ENCODE measurements around the gene TTC3. TPM values are rescaled to one million over a fixed set of nuclear protein-coding genes. Genes with fewer than 3 reads are reported as not detected.

The TTC3 gene
- total RNA-seq, 1 experiment from 2014 or later = 121 TPM

DNA sequence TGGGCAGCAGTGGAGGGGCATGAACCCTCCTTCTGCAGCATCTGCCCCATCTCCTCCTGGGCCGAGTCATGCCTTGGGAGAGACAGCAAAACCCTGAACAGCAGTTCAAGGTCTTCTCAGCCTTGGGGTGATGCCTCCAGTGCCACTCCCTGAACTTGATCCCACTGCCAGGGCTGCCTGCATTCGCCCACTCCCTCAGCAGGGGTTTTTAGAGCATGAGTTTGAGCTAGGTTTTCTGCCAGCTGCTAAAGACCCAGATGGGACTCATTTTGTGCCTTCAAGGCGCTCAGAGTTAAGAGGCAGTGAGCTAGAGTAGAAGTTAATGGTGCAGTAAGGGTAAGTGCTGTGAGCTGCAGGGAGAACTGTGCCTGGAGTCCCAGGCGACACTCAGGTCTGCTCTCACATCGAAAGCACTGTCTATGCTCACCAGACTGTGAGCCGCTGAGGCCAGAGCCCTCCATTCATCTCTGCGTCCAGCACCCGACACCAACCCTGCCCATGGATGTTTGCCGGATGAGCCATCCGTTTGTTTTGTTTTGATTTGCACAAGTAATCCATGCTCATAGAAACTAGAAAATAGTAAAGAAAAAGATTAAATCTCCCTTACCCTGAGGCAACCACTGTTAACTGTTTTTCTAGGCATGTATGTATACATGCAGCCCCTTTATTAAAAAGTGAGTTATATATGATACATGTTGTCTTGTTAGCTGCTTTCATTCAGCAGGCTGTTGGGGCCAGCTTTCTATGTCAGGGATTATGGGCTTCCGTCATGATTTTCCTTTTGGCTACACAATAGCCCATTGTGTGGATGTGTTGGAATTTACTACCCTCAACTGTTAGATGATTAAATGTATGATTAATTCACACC is 126.2 kb downstream of the TTC3 start:
- Histone ChIP-seq H3K9me2 (replicated peaks; ENCODE audit: low read length) (no peaks in the 10 kb centered on the region), H3K9ac (ENCODE audit: low read length) (peak overlapping the region; percentile 49), H3K79me2 (ENCODE audit: low read length) (no peaks in the 10 kb centered on the region), H3K4me3 (ENCODE audit: low read length) (peak overlapping the region; percentile 18; the same call in 1 of the 2 replicates), H4K20me1 (ENCODE audit: low read length) (no peaks in the 10 kb centered on the region), H3K27me3 (ENCODE audit: low read length) (no peaks in the 10 kb centered on the region), H3K4me1 (ENCODE audit: insufficient read depth, low read length) (peaks cover 30% of the 10 kb centered on the region), H2AFZ (ENCODE audit: low read length) (0 out of 2 replicates have a peak overlapping the region, but pooled peaks have one; percentile 13), H3K36me3 (ENCODE audit: low read depth, low read length) (peaks cover 57% of the 10 kb centered on the region), H3K27ac (ENCODE audit: low read length) (peak overlapping the region; percentile 85), H3K4me2 (ENCODE audit: low read length) (peak overlapping the region; percentile 59), H3F3A (ENCODE audit: low read length, unreplicated experiment) (no peaks in the 10 kb centered on the region), H3K9me3 (ENCODE audit: low read length) (no peaks in the 10 kb centered on the region)
- TF ChIP-seq, protein P1, sequence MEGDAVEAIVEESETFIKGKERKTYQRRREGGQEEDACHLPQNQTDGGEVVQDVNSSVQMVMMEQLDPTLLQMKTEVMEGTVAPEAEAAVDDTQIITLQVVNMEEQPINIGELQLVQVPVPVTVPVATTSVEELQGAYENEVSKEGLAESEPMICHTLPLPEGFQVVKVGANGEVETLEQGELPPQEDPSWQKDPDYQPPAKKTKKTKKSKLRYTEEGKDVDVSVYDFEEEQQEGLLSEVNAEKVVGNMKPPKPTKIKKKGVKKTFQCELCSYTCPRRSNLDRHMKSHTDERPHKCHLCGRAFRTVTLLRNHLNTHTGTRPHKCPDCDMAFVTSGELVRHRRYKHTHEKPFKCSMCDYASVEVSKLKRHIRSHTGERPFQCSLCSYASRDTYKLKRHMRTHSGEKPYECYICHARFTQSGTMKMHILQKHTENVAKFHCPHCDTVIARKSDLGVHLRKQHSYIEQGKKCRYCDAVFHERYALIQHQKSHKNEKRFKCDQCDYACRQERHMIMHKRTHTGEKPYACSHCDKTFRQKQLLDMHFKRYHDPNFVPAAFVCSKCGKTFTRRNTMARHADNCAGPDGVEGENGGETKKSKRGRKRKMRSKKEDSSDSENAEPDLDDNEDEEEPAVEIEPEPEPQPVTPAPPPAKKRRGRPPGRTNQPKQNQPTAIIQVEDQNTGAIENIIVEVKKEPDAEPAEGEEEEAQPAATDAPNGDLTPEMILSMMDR (conservative IDR thresholded peaks at IDR 0.05; ENCODE audit: low read depth, low read length) = no peak
- TF ChIP-seq EZH2phosphoT487 (IDR thresholded peaks at IDR 0.05; ENCODE audit: borderline replicate concordance, low read length) (no peak), EZH2 (IDR thresholded peaks at IDR 0.05; ENCODE audit: low read length, unreplicated experiment) (no peak)
- no TSS peak for BruUV-seq (replicated peaks)
- ATAC-seq (peak; percentile 95), DNase-seq (peak; percentile 91)
- intact Hi-C loops (cut with micrococcal nuclease) = loop anchor here (5.0 kb wide), 1 partner anchor 68 kb away; the partner anchor contains the start of gene VPS26C
- ChIA-PET POLR2A (ENCODE audit: unreplicated experiment) (no interaction called here), CTCF (interaction anchor here (0.6 kb wide), 1 partner anchor 51 kb away, joined by 3 read pairs; no protein-coding TSS in a partner anchor)

DNA sequence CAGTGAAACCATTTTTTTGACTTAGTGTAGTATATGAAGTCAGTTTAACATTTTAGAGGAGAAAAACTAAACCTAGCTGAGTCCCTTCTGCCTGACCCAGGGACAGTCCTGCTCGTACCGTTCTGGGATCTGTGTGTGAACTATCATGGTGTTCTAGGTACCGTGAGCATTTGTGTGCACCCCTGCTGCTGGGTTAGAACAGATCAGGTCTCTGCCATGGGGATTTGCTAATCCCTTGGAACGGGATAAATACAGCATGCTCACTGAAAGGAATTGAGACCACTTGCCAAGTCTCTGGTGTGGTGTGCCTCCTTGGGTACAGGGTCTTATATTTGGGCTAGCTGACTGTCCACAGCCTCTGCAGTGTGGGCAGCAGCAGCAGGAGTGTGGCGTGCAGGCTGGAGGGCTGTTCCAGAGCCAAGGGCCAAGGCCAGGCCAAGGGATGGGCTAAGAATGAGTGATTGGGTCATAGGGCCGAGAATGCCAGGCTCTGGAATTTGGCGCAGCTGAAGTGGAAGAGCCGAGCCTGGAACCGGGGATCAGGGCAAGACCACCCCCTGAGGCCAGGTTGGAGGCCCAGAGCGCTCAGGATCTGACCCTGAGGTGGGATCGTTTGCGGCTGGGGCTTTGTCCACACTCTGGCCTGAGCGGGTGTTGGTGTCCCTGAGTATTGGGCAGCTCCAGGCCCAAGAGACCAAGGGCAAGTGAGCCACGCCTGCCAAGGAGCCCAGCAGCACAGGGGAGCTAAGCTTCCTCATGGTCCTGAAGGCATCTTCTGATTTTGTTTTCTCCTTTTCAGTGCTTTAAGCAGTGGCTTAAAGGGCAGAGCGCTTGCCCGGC is 127.8 kb downstream of the TTC3 start:
- no peaks in the 10 kb centered on the region for H3K9me2 ChIP-seq (replicated peaks; ENCODE audit: low read length)
- no peak overlapping the region for H2AFZ ChIP-seq (ENCODE audit: low read length)
- peaks cover 45% of the 10 kb centered on the region for H3K36me3 ChIP-seq (ENCODE audit: low read depth, low read length)
- DNase-seq (no peak), ATAC-seq (no peak)
- no TSS peak for BruUV-seq (replicated peaks)
- no peak overlapping the region for H3K4me3 ChIP-seq (ENCODE audit: low read length)
- H3F3A ChIP-seq (ENCODE audit: low read length, unreplicated experiment) = no peaks in the 10 kb centered on the region
- no peak overlapping the region for H3K4me2 ChIP-seq (ENCODE audit: low read length)
- no peaks in the 10 kb centered on the region for H3K9me3 ChIP-seq (ENCODE audit: low read length)
- intact Hi-C loops (cut with micrococcal nuclease) = no loop called here
- CTCF ChIA-PET = no interaction called here
- peak overlapping the region; percentile 85; the same call in 1 of the 2 replicates for H3K27ac ChIP-seq (ENCODE audit: low read length)
- TF ChIP-seq EZH2phosphoT487 (IDR thresholded peaks at IDR 0.05; ENCODE audit: borderline replicate concordance, low read length) (no peak), EZH2 (IDR thresholded peaks at IDR 0.05; ENCODE audit: low read length, unreplicated experiment) (no peak)
- TF ChIP-seq, protein P1 (conservative IDR thresholded peaks at IDR 0.05; ENCODE audit: low read depth, low read length) = no peak
- H4K20me1 ChIP-seq (ENCODE audit: low read length) = no peaks in the 10 kb centered on the region
- H3K27me3 ChIP-seq (ENCODE audit: low read length) = no peaks in the 10 kb centered on the region
- no peak overlapping the region for H3K9ac ChIP-seq (ENCODE audit: low read length)
- POLR2A ChIA-PET (ENCODE audit: unreplicated experiment) = no interaction called here
- peaks cover 28% of the 10 kb centered on the region for H3K4me1 ChIP-seq (ENCODE audit: insufficient read depth, low read length)
- no peaks in the 10 kb centered on the region for H3K79me2 ChIP-seq (ENCODE audit: low read length)
